GM18861 (cell line): ENCODE data around the gene HIBCH.
"Not testable (repeated sequence)": the region's sequence is repeated elsewhere in the genome, so short reads cannot be mapped to it uniquely, and the experiment has no call there.

Experiments used
- ATAC-seq: cut with Tn5 transposase; IDR thresholded peaks from one replicate; pipeline ENCODE4 v1.9.1; 2021; ENCODE audit not compliant: unreplicated experiment

Gene HIBCH

GRCh38 chr2:190254063-190254850 lies 65.4 kb downstream of the HIBCH start:
- ATAC-seq, result no peak

- ATAC-seq, result no peak
These were observed 69.2 kb downstream of the HIBCH start for GRCh38 chr2:190250421-190250820.

- ATAC-seq, result no peak
These were observed 84.0 kb downstream of the HIBCH start for GRCh38 chr2:190235551-190236075.

- ATAC-seq, result no peak
These were observed 84.5 kb downstream of the HIBCH start for GRCh38 chr2:190235101-190235500.

- ATAC-seq, result not testable (repeated sequence)
These were observed 95.6 kb downstream of the HIBCH start for GRCh38 chr2:190223989-190224388.

GRCh38 chr2:190222745-190223144 lies 96.9 kb downstream of the HIBCH start:
- ATAC-seq, result not testable (repeated sequence)

GRCh38 chr2:190221429-190221828 lies 98.2 kb downstream of the HIBCH start:
- no peak for ATAC-seq

- no peak for ATAC-seq
These were observed 100.4 kb downstream of the HIBCH start for GRCh38 chr2:190219186-190219585.

GRCh38 chr2:190217616-190218015 lies 102.0 kb downstream of the HIBCH start:
- ATAC-seq, result no peak

- ATAC-seq, result peak; percentile 48
These were observed 102.8 kb downstream of the HIBCH start for GRCh38 chr2:190216829-190217228.

DNA sequence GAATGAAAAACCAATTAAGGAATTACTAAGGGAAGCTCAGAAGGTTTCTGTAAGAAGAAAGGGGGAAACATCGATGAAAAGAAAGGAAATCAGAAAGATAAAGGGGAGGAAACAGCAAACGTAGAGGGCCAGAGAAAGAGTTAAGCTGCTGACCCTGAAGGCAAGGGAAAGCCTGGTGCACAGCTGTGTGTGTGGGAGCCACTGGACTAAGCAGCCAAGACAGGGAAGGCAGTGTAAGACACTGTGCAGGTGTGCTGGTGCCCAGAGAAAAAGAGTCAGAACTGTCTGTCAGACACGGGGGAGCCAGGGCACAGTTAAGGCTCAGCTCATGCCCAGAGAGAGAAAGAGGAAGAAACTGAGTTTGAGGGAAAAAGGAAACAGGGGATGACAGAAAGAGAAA lies 104.0 kb downstream of the HIBCH start:
- no peak for ATAC-seq

- no peak for ATAC-seq
These were observed 105.0 kb downstream of the HIBCH start for GRCh38 chr2:190214426-190215194.

GRCh38 chr2:190213441-190214335 lies 105.9 kb downstream of the HIBCH start:
- ATAC-seq, result no peak

GRCh38 chr2:190210471-190210870 lies 109.2 kb downstream of the HIBCH start:
- ATAC-seq, result no peak

- ATAC-seq, result no peak
These were observed 110.1 kb downstream of the HIBCH start for GRCh38 chr2:190209559-190209958.

DNA sequence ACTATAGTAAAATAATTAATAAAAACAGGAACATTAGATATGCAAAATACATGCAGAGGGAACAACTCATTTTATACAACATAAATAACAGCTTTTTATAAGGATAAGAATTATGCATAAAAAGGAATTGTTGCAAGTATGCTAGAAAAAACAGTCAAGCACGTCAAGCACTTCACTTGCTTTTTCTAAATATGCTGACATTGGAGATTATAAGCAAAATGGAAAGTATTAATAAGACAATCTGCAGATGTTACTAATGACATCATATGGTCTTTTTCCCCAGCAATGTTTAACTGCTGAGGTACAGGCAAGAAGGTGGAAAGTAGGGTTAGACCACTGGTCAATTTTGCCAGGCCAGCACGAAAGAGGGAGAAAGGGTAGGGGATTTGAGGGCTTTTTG lies 111.7 kb downstream of the HIBCH start:
- ATAC-seq, result peak; percentile 34

- no peak for ATAC-seq
These were observed 114.0 kb downstream of the HIBCH start for GRCh38 chr2:190205657-190206056.

GRCh38 chr2:190202604-190203003 lies 117.0 kb downstream of the HIBCH start:
- no peak for ATAC-seq

GRCh38 chr2:190202018-190202417 lies 117.6 kb downstream of the HIBCH start:
- ATAC-seq, result no peak

DNA sequence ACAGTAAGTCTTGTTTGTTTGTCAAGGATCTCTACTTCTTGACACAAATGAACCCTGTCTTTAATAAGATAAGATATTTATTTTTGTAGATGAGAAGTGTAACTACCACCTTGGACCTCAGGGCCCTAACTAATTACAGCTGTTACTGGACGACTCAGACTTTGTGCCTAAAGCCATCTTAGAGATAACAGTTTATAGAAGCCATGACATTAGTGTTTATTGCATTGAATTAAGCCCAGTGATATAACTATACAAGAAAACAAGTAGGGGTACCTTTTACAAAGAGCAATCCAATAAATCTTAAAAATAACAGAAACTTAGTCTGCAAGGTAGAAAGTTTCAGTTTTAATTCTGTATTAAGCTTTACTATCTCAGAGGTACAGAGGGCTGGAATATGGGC lies 119.0 kb downstream of the HIBCH start:
- no peak for ATAC-seq

GRCh38 chr2:190199530-190199929 lies 120.1 kb downstream of the HIBCH start:
- no peak for ATAC-seq
